AG08395 (cell line): ENCODE measurements around the gene CCT7.
A peak's percentile ranks its signal among the peaks of the same experiment; 100 is the strongest.

Experiments
- DNase-seq: peaks from one replicate; pipeline ENCODE4 v3.0.0; 2012; ENCODE audit warnings: mixed read lengths, low spot score

The CCT7 gene

DNA sequence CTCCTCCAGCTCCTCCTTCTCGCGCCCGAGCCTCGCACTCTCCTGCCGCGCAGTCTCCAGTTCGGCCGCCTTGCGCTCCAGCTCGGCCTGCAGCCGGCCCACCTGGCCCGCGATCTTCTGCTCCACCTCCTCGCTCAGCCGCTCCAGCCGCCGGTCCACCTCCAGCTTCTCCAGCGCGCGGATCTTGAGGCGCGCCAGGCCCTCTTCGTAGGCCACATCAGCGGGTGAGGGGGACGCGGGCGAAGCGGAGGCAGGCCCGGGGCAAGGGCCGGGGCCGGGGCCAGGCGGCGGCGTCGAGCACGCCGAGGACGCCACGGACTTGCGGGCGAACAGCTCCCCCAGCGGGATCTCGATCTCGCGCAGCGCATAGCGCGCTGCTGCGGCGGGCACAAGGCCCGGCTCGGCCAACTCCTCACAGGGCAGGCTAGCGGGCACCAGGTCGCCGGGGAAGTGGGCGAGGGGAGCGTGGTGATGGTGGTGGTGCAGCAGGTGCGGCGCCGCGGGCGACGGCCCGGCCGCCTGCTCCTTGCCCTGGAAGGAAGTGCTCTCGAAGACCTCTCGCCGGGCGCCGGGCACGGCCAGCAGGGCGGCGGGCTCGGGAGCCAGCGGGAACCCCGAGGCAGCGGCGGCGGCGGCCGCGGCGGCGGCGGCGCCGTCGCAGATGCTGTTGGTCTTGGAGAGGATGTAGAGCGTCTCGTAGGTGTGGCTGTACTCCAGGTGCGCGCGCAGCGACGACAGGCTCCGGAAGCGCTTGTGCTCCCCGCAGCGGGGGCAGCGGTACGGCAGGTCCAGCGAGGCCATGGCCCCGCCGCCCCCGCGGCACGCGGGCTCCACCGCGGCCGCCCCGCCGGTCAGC, 35.0 kb downstream of the CCT7 start:
- peak; percentile 26 for DNase-seq

DNA sequence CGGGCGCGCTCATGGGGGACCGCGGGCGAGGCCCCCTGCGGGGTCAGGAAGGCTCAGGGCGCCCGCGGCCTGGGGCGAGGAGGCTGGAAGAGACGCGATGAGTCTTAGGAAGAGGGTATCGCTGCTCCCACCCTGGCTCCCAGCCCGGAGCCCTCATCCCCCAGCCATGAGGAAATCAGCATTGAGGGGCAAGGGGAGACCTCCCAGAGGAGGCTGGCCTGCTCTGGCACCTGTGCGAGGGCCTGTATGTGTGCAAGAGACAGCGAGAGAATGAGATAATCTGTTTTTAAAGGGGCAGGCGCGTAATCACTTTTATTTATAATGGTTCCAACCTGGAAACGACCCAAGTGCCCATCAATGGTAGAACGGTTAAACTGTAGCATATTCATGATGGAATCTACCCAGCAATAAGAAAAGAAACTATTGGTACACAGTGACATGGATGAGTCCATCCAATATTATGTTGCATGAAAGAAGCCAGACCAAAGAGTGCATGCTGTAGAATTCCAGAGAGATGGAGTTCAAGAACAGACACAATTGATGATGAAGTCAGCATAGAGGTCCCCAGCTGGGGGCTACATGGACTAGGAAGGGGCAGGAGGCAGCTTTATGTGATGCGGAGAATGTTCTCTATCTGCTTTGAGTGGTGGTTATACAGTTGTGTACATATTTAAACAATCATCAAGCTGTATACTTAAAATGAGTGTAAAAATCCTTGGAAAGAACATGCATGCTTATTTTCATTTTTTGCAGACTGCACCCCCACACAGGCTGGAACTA, 35.8 kb downstream of the CCT7 start:
- no peak for DNase-seq

DNA sequence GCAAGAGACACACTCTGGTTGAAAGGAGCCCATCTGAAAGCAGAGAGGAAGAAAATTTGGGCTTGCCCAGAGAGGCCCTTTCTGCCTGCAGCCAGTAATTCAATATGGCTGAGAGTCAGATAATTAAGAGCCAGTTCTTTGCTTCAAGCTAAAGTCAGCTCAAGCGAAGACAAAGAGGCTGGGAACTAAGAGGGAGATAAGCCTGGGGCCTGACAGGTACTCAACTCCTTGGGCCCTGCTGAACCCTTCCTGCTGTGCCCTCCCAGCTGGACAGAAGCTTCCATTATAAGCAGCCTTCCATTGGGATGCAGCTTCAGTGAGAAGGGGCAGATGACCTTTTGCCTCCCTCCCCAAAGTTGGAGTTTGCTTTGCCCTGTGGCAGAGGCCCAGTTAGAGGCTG, 38.2 kb downstream of the CCT7 start:
- DNase-seq, result no peak

DNA sequence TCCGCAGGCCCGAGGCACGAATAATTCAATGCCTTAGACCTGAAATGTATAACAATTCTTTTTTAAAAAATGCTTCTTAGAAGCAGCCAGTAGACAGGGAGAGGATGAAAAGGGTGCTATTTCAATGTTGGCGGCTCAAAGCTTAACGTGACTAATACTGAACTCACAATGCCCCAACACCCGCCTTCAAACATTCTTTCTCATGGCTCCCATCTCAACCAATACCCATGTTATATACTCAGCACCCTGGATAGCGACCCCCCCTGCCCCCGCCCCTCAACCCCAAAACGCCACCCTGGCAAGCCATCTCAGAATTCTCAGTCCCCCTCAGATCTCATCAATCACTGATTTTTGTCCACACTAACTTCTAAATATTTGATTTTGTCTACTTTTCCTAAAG, 45.7 kb downstream of the CCT7 start:
- DNase-seq, result no peak

DNA sequence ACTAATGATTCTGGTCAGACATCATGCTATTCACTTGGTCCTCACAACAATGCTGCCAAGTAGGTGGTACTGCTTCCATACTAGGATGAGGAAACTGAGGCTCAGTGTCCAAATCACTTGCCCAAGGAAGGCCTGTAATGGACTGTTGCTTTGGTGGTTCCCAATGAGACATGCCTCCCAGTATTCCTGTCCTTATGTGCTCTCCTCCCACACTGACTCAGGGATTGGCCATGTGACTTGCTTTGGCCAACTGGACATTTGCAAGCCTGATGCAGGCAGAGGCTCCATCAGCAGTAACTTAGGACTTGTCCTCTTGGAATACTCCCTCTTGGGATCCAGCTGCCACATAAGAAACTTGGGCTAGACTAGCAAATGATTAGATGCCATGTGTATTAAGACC, 47.1 kb downstream of the CCT7 start:
- DNase-seq, result no peak

DNA sequence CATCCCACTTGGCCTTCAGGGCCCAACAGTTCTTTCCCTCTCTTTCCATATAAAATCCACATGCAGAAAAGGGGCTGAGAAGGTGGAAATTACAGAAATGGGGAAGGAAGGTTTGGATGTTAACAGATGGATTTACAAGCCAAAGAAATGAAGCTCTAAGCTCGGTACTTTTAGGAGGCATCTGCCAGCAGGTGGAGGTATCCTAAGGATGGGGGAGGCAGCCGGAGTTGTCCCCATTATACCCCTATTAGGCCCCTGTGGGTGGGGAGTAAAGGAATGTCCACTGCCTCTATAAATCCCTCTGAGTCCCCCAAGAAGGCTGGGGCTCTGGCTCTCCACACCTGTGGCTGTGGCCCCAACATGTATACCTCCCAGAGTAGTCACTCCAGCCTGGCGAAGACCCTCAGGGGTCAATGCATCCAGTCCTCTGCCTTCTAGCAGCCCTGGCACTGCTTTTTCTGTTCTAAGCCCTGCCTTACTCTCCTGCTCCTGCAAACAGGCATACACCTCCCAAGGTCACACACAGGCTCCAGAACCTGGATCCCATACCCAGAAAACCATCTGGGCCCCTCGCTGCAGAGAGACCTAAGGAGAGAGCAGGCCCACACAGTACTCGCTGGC, 48.9 kb downstream of the CCT7 start:
- DNase-seq, result no peak

DNA sequence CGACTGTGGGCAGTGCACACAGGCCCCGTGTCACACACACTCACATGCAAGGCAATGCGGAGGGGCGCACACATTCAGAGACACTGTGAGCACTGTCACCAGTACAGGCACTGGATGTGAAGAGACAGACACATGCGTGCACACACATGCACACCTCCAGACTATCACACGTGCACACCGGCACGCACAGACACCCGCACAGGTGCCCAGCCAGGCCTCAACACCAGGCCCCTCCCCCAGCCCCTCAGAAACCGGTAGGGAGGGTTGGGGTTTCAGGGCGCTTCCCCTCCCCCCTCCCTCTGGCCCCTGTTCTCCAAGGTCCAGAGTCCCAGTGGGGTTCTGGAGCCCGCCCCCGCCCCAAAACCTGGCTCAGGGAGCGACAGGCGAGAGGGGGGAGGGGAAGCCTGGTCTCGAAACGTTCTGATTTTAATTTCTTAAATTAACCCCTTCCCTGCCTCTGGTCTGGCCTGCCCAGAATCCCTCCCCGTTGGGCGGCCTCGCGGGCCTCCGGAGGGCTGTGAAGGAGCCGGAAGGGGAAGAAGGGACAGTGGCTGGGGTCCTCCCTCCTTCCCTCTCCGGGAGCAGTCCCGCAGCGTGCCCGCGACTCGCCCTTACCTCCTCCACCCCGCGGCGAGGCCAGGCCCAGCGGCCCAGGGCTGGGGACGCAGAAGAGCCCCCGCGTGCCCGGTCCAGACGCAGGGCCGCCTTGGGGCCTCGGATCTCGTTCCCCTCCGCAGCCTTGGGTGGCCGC, 49.6 kb downstream of the CCT7 start:
- DNase-seq, result no peak

DNA sequence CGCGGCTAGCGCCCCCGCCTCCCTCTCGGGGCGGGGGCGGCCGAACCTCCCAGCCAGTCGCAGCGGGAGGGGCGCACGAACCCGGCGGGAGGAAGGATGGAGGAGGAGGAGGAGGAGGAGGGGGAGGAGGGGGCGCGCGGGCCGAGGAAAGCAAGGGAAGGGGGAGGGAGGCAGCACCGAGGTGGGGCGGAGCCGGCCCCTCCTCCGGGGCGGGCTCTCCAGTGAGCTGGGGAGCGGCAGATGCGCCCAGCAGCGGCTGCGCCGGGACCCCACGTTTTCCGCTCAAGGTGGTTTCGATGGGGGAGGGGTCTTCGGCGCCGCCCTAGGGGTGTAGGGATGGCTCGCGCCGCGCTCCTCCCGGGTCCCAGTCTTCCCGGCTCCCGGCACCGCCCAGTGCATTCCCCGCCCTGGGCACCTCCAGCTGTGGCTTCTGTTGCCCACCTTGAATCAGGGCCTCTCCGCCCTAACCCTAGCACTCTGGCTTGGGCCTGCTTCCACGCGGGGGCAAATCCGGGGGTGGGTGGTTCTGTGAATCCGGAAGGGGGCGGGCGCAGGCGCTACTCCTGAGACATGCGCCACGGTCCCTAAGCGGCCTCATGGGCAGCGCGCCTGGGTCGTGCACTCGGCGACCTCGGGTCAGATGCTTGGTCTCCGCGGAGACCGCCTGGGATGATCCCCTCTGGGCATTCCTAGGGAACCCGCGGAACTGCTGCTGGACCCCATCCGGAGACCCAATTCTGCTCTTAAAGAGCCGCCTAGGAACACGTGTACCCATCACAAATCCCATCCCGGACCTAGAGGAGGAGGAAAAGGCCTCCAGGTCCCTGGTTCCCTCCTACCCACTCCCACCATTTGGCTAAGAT, 50.4 kb downstream of the CCT7 start, which contains the start of gene FBXO41:
Gene FBXO41 (minus strand): TSS at position 183 of the 863 bp plus-strand sequence. CDS start 14,848 bp downstream, outside the sequence.
- peak; percentile 47 for DNase-seq

DNA sequence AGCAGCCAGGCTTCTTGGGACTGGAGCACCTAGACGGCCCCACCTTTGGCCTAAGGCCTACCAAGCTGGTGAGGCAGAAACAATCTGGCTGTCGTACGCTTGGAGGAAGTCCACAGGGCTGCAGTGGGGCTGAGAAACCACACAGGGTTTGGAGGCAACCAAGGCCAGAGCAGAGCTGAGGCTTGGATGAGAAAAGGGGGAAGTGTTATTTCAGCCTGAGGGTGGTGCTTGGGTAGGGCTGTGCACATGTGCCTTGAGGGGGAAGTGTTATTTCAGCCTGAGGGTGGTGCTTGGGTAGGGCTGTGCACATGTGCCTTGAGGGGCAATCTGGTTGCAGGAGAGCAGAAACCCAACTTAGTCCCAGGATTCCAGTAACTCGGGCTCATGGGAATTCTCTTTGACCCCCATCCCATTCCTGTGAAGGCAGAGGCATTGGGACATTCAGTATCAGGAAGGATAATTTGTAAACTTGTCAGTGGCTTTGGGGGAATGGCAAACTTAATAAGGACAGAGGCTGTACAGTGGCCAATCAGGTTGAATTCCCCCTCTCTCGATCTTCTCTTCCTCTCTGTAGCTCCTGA, 51.1 kb downstream of the CCT7 start:
- no peak for DNase-seq

DNA sequence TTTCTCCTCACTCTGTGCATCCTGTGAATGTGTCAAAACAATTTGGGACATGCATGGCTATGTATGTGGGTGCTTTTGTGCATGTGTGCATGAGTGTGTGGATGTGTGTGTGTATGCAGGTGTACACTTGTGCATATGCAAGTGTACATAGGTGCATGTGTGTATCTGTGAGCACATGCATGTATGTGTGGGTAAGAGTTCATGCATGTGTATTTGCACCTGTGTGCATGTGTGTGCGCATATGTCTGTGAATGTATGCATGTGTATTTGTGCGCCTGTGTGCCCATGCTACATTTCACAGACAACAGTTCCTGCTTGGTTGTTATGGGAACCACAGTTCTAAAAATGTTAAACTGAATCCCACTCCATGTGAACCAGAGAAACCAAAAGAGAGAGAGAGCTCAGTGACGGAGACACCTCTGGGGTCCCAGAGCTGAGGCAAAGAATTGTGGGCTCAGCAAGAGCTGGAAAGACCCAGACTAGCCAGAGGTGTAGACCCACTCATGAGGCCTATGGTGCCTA, 52.1 kb downstream of the CCT7 start:
- DNase-seq, result no peak

DNA sequence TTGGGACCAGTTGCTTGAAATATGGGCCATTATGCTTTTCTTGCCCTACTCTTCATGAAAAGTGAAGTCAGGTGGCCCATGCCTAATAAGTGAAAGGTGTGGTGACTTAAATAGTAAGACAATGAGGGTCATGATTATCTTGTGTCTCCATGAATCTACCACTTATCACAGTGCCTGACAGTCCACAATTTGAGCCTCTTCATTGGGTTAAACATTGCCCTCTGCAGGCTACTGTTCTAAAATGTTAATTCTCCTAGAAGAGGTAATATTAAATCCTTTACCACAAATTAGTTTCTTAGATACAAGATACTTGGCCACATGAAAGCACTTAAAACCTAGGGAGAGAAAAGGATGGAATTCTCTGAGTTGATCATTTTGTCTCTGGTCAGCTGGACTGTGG, 55.2 kb downstream of the CCT7 start:
- DNase-seq, result no peak

DNA sequence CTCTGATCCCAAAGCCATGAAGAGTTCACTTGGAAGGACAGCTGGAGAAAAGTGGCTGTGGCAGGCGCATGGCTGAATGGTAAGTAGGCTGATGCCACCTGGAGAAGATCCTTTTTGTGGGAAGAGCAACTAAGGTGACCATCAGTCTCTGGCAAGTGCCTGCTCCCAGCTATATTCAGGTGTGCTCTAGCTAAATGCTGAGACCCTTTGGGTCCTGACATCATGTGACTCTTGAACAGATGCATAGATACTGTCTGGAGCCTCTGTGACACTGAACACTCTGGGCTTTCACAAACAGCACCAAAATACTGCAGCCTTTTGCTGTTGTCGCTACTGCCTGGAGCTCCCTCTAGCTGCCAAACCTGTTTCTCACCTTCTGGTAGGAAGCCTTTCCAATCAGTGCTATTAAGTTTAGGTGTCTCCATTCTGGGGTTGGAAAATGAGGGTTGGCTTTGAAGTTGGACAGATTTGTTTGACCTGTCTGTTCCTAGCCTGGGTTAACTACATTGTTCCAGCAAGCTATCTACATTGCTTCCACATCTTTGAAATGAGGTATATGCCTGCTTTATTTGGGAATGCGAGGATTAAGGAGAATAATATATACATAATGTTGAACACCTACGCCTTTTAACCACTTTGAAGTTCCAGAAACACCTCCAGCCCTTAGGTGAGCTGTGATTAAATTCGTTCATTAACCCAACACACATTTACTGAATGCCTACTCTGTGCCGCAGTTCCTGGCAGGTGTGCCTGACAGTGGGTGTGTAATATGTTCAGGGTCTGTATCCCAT, 56.1 kb downstream of the CCT7 start:
- no peak for DNase-seq

DNA sequence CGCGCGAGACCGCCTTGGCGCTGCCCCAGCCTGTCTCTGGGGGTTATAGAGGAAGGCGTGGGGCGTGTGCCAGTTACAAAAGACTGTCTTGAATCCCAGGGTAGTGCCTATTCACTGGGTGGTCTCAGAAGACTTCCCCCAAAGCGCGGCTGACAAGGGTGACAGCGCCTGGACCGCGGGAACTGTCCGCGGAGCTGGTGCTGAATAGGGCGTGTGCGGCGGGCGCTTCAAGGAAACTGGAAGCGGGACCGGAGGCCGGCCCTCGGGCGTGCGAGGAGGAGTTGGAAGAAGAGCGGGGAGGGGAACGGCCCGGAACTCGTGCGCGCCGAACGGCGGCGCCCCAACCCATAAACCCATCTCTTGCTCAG, 57.0 kb downstream of the CCT7 start:
- peak; percentile 76 for DNase-seq

DNA sequence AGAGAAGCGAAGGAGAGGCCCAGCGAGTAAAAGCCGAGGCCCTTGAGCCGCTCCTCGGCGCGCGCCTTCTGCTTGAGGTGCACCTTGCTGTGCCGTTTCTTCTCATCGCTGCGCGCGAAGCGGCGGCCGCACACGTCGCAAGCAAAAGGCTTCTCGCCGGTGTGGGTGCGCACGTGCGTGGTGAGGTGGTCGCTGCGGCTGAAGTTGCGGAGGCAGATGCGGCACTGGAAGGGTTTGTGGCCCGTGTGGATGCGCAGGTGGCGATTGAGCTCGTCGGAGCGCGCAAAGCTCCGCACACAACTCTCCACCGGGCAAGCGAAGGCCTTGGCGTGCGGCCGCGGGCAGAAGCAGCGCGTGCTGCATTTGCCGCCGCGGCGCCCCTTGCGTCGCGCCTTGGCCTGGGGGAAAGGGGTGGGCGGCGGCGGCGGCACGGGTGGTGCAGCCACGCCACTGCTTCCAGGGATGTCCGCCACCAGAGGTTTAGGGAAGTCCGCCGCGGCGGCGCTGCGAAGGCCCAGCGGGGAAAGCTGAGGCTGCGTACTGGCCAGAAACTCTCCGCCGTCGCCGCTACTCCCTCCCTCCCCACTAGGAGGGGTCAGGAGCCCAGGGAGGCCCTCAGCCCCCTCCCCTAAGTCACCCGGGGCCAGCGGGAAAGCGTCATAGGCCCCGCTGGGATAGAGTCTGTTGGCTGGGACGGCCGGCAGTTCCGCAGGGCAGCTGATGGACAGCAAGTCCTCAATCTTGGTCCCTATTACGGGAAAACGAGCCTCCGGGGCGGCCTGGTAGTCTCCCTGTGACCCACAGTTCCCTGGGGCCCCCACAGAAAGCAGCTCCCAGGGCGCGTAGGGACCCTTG, 57.6 kb downstream of the CCT7 start:
- no peak for DNase-seq

DNA sequence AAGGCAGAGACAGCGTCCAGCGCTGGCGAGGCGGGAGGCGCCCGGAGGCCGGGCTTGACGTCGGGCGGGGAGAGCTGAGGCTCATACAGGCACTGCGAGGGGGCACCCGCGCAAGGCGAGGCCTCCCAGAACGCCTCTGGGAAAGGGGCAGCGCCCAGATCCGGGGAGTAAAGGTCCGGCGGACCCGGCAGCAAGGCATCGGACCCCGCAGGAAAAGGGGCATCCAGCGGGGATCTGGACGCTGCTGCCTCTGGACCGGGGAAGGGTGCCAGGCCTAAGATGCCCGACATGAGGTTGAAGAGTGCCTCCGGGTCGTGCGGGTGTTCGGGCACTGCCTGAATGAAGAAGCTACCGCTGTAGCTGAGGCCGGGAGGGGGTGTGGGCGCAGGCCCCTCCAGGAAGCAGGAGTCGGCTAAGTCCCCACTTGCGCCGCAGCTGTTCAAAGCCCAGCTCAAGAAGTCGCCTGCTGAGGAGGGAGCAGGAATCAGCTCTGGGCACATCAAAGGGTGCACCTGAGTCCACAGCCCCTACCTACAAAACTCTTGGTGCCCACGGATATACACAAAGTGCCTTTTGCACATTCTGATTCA, 58.3 kb downstream of the CCT7 start:
- no peak for DNase-seq

DNA sequence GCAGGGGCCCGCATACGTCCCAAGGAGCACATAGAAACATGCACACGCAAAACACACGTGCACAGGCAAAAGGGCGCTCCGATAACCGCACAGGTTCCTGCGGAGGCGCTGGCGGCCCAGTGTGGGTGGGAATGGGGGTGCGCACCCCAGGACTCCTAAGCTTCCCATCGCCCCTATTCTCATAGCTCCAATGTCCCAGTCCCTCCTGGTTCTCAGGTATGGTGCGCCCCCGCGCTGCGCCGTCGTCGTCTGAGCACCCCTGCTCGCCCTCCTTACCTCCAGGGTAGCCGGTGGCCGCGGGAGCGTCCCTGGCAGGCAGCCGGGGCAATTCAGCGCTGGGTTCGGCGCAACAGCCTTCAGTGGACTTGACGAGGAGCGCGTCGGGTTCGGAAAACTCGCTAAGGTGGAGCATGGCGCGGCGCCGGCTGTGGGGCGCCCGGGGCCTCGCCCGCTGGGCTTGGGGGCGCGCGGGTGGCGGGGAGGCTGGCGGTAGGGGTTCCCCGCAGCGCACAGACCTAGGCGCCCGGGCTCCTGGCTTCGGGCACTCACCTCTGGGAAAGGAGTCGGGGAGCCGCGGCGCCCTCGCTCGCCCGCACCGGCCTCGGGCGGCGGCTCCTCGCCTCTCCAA, 58.9 kb downstream of the CCT7 start:
- no peak for DNase-seq

DNA sequence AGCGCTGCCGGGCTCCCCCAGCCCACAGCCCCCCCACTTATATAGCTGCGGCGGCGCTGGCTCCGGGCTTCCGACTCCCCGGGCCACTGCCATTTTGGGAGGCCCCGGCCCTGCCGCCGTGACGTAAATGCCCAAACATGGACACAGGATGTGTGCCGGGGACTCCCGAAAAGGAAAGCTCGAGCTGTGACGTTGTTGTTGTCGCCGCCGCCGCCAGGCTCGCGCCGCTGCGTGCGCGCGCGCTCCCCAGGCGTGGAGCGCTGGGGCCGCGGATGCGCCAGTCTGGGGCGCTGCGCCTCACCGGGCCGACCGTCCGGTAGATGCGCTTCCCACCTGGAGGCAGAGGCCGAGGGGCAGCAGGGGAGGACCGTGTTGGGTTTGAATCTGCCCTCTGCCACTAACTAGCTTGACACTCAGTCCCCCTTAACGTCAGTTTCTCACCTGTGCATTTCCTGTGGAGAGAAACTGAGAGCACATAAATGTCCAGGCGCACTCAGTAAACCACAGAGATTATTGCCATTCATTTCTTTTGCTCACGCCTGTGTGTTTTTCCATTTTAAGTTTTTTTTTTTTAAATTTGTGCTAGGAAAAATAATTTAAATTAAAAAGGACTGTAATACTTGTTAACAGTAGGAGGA, 59.5 kb downstream of the CCT7 start, which contains the start of gene EGR4:
Gene EGR4 (minus strand): TSS at position 15 of the 638 bp plus-strand sequence. CDS start 231 bp downstream, outside the sequence.
- peak; percentile 79 for DNase-seq
